GM18858 (cell line): ENCODE results near the gene PRKAR1B.

Experiments
- ATAC-seq: cut with Tn5 transposase; IDR thresholded peaks from one replicate; pipeline ENCODE4 v1.9.1; 2021; ENCODE audit not compliant: unreplicated experiment

The PRKAR1B gene

GRCh38 chr7:514651-515598 is 212.2 kb downstream of the PRKAR1B start:
- no peak for ATAC-seq

- no peak for ATAC-seq
Measured at GRCh38 chr7:514242-514641, 212.8 kb downstream of the PRKAR1B start.

- no peak for ATAC-seq
Measured at GRCh38 chr7:513521-514166, 213.4 kb downstream of the PRKAR1B start.

GRCh38 chr7:512541-513311 is 214.4 kb downstream of the PRKAR1B start:
- ATAC-seq = no peak

GRCh38 chr7:512146-512510 is 215.0 kb downstream of the PRKAR1B start:
- ATAC-seq = no peak

GRCh38 chr7:511476-512145 is 215.5 kb downstream of the PRKAR1B start:
- ATAC-seq = no peak

- ATAC-seq = no peak
Measured at GRCh38 chr7:510782-511281, 216.2 kb downstream of the PRKAR1B start.

- no peak for ATAC-seq
Measured at GRCh38 chr7:510131-510481, 217.0 kb downstream of the PRKAR1B start.

- no peak for ATAC-seq
Measured at GRCh38 chr7:509426-510130, 217.5 kb downstream of the PRKAR1B start.

GRCh38 chr7:508461-509170 is 218.5 kb downstream of the PRKAR1B start:
- no peak for ATAC-seq

- no peak for ATAC-seq
Measured at GRCh38 chr7:507623-508300, 219.3 kb downstream of the PRKAR1B start.

- no peak for ATAC-seq
Measured at GRCh38 chr7:506921-507622, 220.0 kb downstream of the PRKAR1B start.

- no peak for ATAC-seq
Measured at GRCh38 chr7:506391-506831, 220.7 kb downstream of the PRKAR1B start.

- no peak for ATAC-seq
Measured at GRCh38 chr7:505171-505570, 221.9 kb downstream of the PRKAR1B start.

- no peak for ATAC-seq
Measured at GRCh38 chr7:504221-505111, 222.6 kb downstream of the PRKAR1B start.

GRCh38 chr7:503575-504111 is 223.4 kb downstream of the PRKAR1B start:
- no peak for ATAC-seq

GRCh38 chr7:502296-502695 is 224.8 kb downstream of the PRKAR1B start:
- ATAC-seq = no peak
